GM12801 (cell line): Measurements from ENCODE around the gene DGCR2.

Experiments used
- TF ChIP-seq, protein P1 (sequence below): IDR thresholded peaks from one replicate; pipeline ENCODE4 v1.5.1; 2011; ENCODE audit warnings: control low read depth; ENCODE audit not compliant: insufficient read length; ENCODE audit errors: extremely low read depth

DGCR2 gene

DNA sequence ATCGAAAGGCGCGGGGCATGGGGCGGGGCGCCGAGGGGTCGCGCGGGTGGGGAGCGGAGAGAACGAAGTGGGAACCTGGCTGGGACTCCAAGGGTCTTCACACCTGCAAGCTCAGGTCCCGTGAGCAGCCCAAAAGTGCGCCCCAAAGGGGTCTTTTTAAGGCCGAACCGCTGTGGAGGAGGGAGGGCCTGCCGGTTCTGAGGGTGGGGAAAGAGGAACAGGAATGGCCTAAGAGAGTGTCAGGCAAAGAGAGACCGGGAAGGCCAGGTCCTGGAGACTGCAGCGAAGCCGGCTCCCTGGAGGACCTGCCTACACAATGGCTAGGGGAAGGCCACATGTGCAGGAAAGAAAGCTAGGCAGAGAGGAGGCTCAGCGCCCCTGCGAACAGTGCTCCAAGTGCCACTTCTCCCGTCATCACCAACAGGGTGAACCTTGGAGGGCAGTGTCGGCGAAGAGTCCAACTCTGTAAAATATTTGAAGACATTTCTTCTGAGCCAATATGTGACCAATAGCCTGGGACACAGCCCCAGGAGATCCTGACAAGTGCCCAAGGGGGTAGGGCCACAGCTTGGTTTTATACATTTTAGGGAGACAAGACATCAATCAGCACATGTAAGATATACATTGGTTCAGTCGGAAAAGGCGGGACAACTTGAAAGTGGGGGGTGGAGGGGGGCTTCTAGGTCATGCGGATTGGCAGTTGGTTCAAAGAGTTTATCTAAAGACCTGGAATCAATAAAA, 710 bp upstream of the DGCR2 start:
- TF ChIP-seq, protein P1, sequence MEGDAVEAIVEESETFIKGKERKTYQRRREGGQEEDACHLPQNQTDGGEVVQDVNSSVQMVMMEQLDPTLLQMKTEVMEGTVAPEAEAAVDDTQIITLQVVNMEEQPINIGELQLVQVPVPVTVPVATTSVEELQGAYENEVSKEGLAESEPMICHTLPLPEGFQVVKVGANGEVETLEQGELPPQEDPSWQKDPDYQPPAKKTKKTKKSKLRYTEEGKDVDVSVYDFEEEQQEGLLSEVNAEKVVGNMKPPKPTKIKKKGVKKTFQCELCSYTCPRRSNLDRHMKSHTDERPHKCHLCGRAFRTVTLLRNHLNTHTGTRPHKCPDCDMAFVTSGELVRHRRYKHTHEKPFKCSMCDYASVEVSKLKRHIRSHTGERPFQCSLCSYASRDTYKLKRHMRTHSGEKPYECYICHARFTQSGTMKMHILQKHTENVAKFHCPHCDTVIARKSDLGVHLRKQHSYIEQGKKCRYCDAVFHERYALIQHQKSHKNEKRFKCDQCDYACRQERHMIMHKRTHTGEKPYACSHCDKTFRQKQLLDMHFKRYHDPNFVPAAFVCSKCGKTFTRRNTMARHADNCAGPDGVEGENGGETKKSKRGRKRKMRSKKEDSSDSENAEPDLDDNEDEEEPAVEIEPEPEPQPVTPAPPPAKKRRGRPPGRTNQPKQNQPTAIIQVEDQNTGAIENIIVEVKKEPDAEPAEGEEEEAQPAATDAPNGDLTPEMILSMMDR = no peak

DNA sequence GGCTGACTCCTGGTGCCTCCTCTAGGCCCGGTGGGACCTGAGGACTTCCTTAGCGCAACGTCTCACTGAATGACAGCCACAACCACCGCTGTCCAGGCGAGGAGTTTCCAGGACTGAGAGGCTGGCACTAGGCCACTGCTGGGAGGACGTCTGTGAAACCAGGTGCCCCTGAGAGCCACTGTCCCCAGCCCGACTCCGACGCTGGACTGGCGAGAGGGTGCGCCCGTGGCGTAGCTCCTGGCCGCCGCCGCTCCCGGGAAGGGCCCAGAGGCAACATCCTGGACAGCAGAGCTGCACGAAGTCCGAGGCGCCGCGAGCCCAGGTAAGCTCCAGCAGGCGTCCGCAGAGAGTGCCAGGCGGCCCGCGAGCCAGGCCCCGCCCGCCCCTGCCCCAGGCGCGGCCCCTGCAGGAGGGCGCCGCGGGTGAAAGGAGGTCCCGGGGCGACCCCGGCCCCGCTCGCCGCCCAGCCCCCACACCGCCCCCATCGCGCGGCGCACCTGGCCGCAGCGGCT, 525 bp downstream of the DGCR2 start:
- TF ChIP-seq, protein P1 = no peak

DNA sequence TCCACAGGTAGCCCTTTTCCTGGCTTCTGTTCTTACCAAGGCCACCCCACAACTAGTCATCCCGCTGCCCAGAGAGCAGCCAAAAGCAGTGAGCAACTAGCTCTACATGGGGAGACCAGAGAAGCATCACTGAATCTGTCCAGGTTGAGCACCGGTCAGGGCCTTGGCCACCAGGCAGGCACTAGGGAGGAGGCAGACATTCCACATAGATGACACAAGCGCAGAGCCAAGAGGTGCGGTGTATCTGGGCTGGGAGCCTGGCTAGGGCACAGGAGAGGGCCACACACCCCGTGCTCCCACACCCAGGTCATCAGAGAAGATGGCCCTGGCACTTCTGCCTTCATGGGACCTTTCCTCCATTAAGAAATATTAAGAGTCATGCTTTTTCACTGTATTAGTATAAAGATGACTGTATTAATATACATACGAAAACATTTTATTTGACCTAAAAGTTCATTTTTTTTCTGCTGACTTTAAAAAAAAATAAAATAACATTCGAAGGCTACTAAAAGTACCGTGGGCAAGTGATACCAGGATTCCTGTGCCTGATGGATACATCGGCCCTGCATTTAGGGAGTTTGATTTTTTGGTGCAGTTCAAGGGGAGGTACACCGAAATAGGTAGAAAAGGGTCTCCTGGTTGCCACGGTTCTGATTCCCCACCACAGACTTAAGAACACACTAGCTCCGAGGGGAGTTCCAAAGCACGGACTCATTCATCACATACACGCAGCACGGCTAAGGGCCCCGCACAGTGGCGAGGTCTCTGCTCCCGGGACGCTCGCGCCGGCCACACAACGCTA, 1.2 kb downstream of the DGCR2 start:
- TF ChIP-seq, protein P1 = no peak

DNA sequence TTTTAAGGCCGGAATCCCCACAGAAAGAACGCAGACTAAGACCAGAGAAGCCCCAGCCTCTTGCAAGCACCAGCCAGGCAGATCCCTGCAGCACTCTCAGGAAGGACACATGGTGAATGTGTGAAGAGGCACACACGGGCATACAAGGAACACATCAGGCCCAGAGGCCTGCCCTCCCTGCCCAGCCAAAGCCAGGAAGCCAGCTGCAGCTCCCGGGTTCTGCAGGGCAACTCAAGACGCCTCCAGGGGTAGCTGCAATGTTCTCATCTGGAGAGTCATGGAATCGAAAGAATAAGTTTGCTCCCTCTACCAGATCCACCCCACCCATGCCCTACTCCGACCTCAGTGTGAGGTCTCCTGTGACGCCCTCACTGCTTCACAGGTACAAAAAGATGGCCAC, 2.3 kb downstream of the DGCR2 start:
- TF ChIP-seq, protein P1 = no peak

DNA sequence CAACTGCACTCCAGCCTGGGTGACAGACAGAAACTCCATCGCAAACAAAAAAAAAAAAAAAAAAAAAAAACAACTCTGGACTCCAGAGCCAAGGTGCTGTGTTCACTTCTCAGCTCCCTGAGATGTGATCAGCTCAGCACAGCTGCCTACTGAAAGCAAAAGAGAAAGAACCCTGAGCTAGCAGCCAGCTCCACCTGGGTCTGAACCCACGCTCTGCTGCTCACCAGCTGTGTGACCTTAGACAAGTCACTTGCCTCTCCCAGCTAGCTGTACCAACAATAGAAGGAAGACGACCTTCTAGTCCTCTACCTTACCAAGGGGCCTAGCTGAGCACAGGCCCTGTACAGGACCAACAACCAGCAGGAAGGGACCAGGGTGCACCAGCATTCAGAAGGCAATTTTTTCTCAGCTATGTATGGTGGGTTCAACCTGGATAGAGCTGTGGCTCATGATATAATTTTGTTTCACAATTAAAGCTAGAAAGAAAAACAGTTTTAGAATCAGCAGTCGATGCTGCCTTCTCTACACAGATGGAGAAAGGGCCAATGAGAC, 3.8 kb downstream of the DGCR2 start:
- TF ChIP-seq, protein P1 = no peak

DNA sequence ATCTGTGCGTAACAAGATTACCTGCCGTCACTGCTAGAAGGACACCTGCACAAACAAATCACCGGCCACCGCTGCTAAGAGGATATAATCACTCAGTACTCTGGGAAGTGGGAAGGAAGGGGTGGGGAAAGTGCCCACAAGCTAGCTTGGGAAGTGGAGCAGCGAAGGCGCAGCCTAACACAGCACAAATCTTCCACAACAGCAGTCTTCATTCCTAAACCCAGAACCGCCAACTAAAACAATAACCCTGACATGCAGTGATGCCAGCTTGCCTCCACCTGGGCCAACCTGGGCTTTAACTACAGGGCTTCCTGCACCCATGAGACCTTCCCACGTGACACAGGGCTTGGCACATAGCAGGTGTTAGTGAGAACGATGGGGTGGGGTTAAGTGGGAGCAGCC, 5.1 kb downstream of the DGCR2 start:
- TF ChIP-seq, protein P1 = no peak

DNA sequence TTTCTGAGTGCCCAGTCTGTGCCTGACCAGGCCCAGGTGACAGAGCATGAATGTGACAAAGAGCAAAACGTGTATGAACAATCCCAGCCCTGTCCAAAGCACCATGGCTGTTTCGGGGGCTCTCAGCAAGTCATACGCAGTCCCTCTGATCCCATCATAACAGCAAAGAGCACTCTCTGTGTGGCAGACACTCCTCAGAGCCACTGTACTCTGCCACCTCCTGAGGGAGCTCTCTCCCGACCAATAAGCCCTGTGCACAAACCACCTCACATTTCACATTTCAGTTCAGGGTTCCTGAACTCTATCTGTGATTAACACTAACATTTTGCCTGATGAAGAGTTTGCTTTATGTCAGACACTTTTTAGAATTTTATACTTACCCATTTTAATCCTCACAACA, 6.6 kb downstream of the DGCR2 start:
- TF ChIP-seq, protein P1 = no peak
